A172 (cell line): ENCODE data around the gene FAM3D. TPM values are rescaled to one million over a fixed set of nuclear protein-coding genes. Genes with fewer than 3 reads are reported as not detected.

ENCODE experiments used
- DNase-seq: peaks from one replicate; pipeline ENCODE4 v3.0.0-alpha.2; 2015; ENCODE audit warnings: low spot score
- total RNA-seq: library from RNA; depleted of rRNA; stranded (reverse); fragments of >200 nt; shearing (Covaris generic); gene quantifications from 2 replicates; pipeline ENCODE4 v1.2.3, GENCODE V29; 2014

The FAM3D gene
- total RNA-seq, 1 experiment from 2014 or later, result not detected

GRCh38 chr3:58627941-58628340, 38.6 kb downstream of the FAM3D start:
- DNase-seq, result no peak

GRCh38 chr3:58627570-58627885, 39.0 kb downstream of the FAM3D start:
- DNase-seq, result peak; percentile 39

- no peak for DNase-seq
Measured at GRCh38 chr3:58626841-58627569, 39.6 kb downstream of the FAM3D start.

GRCh38 chr3:58625196-58625824, 41.3 kb downstream of the FAM3D start:
- peak; percentile 51 for DNase-seq

GRCh38 chr3:58624550-58624949, 42.0 kb downstream of the FAM3D start:
- no peak for DNase-seq

- no peak for DNase-seq
Measured at GRCh38 chr3:58623961-58624360, 42.6 kb downstream of the FAM3D start.

- DNase-seq, result no peak
Measured at GRCh38 chr3:58623478-58623877, 43.1 kb downstream of the FAM3D start.

- DNase-seq, result no peak
Measured at GRCh38 chr3:58622892-58623291, 43.7 kb downstream of the FAM3D start.

GRCh38 chr3:58622436-58622835, 44.1 kb downstream of the FAM3D start:
- no peak for DNase-seq

- no peak for DNase-seq
Measured at GRCh38 chr3:58621086-58621830, 45.3 kb downstream of the FAM3D start.

GRCh38 chr3:58620421-58620820, 46.2 kb downstream of the FAM3D start:
- no peak for DNase-seq

GRCh38 chr3:58617338-58617761, 49.2 kb downstream of the FAM3D start:
- no peak for DNase-seq

- no peak for DNase-seq
Measured at GRCh38 chr3:58613236-58614132, 53.1 kb downstream of the FAM3D start.

GRCh38 chr3:58612830-58613229, 53.7 kb downstream of the FAM3D start:
- no peak for DNase-seq

GRCh38 chr3:58609990-58610389, 56.6 kb downstream of the FAM3D start:
- peak; percentile 46 for DNase-seq

GRCh38 chr3:58608648-58609047, 57.9 kb downstream of the FAM3D start:
- DNase-seq, result peak; percentile 47

- no peak for DNase-seq
Measured at GRCh38 chr3:58607816-58608215, 58.8 kb downstream of the FAM3D start.

GRCh38 chr3:58606693-58607092, 59.9 kb downstream of the FAM3D start:
- no peak for DNase-seq

- DNase-seq, result no peak
Measured at GRCh38 chr3:58604031-58604430, 62.5 kb downstream of the FAM3D start.

- DNase-seq, result no peak
Measured at GRCh38 chr3:58603606-58604005, 63.0 kb downstream of the FAM3D start.

- DNase-seq, result no peak
Measured at GRCh38 chr3:58597770-58598310, 68.7 kb downstream of the FAM3D start.
